ENCODE data around the gene PCDH8.
"Not testable (repeated sequence)": the region's sequence is repeated elsewhere in the genome, so short reads cannot be mapped to it uniquely, and the experiment has no call there.

Gene PCDH8

DNA sequence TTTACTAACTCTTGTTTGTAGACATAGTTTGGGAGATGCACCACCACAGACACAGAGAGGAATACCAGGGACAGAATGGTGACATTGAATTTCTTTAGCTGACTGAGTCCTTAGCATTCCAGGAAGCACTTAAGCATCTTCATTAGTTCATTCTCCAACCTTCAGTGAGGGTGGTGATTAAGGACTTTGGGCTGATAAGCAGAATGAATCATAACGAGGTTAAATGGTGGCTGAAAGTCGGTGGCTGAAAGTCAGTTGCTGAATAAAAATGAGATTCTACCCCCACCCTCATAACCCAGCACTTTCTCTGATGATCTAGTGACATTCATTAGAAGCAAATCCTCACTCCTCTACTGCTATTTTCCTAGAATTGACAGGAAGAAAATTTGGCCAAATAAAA lies 10.6 kb downstream of the PCDH8 start:
- ChIA-PET POLR2A (no interaction called here), CTCF (no interaction called here)
- DNase-seq, result no peak
- no peaks in the 10 kb centered on the region for H3K9me3 ChIP-seq (ENCODE audit: control extremely low read depth in 1 of 5, control insufficient read depth in 4 of 5, insufficient read depth in 2 of 5, low read depth in 1 of 5, low read length in 4 of 5)
- H3K36me3 ChIP-seq (ENCODE audit: control insufficient read depth in 4 of 4, insufficient read depth in 4 of 4, low read length in 3 of 4), result no peaks in the 10 kb centered on the region
- H3K27me3 ChIP-seq (replicated peaks in 2 of 5; ENCODE audit: control insufficient read depth in 4 of 5, insufficient read depth in 5 of 5, low read length in 4 of 5), result peaks cover 0 to 47% (median 6%) of the 10 kb centered on the region in 5 experiments
- WGBS (ENCODE audit: insufficient coverage), result no CpG with 5 or more reads among the region's 2 CpGs
- no peaks in the 10 kb centered on the region for H3K4me1 ChIP-seq (ENCODE audit: control extremely low read depth in 1 of 4, control insufficient read depth in 4 of 4, insufficient read depth in 4 of 4, low read length in 3 of 4)
- no peak overlapping the region for H3K4me3 ChIP-seq (ENCODE audit: control insufficient read depth in 1 of 7, extremely low read depth in 1 of 7, insufficient read depth in 4 of 7, low read depth in 2 of 7, low read length in 6 of 7)
- H3K27ac ChIP-seq (ENCODE audit: insufficient read depth in 1 of 2, low read depth in 1 of 2, low read length in 2 of 2, poor library complexity in 1 of 2, severe bottlenecking in 2 of 2), result no peak overlapping the region

DNA sequence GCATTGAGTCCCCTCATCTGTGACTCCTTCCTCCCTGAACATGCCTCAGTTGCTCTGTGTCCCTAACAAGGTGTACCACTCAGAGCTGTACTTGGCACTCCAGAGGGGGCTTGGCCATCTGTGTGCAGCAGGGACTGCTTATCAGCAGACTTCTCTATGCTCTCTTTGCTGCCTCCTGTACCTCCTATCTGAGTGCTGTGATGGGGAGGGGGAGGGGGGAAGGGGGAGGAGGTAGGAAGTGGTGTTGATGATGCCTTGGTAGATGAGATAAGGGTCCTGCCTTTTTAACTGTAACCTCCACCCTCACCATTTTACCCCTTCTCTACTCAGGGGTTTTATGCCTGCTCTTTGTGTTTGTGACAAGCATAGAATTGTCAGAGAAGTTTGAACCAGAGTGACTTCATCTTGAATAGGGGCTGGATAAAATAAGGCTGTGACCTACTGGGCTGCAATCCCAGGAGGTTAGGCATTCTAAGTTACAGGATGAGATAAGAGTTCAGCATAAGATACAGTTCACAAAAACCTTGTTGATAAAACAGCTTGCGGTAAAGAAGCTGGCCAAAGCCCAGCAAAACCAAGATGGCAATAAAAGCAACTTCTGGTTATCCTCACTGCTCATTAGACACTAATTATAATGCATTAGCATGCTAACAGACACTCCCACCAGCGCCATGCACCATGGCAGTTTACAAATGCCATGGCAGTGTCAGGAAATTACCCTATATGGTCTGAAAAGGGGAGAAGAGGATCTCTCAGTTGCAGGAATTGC lies 13.2 kb downstream of the PCDH8 start:
- WGBS (ENCODE audit: insufficient coverage), result 100% methylated on average over 1 of the region's 2 CpGs
- H3K4me3 ChIP-seq (ENCODE audit: control insufficient read depth in 1 of 7, extremely low read depth in 1 of 7, insufficient read depth in 4 of 7, low read depth in 2 of 7, low read length in 6 of 7), result peak overlapping the region in 1 of 7 experiments; percentile 15
- H3K27ac ChIP-seq (ENCODE audit: insufficient read depth in 1 of 2, low read depth in 1 of 2, low read length in 2 of 2, poor library complexity in 1 of 2, severe bottlenecking in 2 of 2), result no peak overlapping the region
- no peaks in the 10 kb centered on the region for H3K9me3 ChIP-seq (ENCODE audit: control extremely low read depth in 1 of 5, control insufficient read depth in 4 of 5, insufficient read depth in 2 of 5, low read depth in 1 of 5, low read length in 4 of 5)
- POLR2A ChIA-PET, result no interaction called here
- H3K27me3 ChIP-seq (replicated peaks in 2 of 5; ENCODE audit: control insufficient read depth in 4 of 5, insufficient read depth in 5 of 5, low read length in 4 of 5), result peaks cover 0 to 26% (median 2%) of the 10 kb centered on the region in 5 experiments
- H3K36me3 ChIP-seq (ENCODE audit: control insufficient read depth in 4 of 4, insufficient read depth in 4 of 4, low read length in 3 of 4), result no peaks in the 10 kb centered on the region
- peak in 2 of 3 donors; percentile 23 to 41 for DNase-seq
- CTCF ChIA-PET, result interaction anchor here (3.2 kb wide), 2 partner anchors 8 to 12 kb away, joined by 12 to 15 read pairs; no protein-coding TSS in a partner anchor
- no peaks in the 10 kb centered on the region for H3K4me1 ChIP-seq (ENCODE audit: control extremely low read depth in 1 of 4, control insufficient read depth in 4 of 4, insufficient read depth in 4 of 4, low read length in 3 of 4)

DNA sequence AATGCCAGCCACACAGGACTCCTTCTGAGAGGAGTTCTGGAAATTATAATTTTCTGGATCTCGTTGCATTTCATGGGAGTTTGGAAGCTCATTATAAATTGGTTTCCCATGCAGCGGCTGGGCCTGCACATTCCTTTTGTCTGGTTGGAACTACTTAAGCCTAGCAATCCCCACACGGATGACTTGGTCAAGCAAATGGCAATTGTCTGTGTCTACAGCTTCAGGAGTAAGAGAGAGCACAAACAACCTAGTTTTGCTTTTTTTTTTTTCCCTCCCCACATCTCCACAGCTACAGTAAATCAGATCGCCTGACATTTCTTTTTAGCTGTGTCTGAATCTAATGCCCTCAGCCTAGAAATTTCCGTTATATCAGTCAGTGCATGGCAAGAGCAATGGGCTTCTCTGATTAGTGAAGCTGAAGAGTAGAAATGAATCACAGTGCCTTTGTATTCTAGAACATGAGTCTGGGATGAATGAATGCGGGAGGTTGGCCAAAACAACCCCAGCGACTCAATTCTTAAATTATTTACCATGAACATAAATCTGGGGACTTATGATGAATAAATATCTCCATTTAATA lies 15.1 kb downstream of the PCDH8 start:
- no peaks in the 10 kb centered on the region for H3K4me1 ChIP-seq (ENCODE audit: control extremely low read depth in 1 of 4, control insufficient read depth in 4 of 4, insufficient read depth in 4 of 4, low read length in 3 of 4)
- ChIA-PET POLR2A (no interaction called here), CTCF (interaction anchor here (3.2 kb wide), 1 partner anchor 10 kb away, joined by 12 read pairs; no protein-coding TSS in a partner anchor)
- no peak for DNase-seq
- no peak overlapping the region for H3K4me3 ChIP-seq (ENCODE audit: control insufficient read depth in 1 of 7, extremely low read depth in 1 of 7, insufficient read depth in 4 of 7, low read depth in 2 of 7, low read length in 6 of 7)
- peaks cover 0 to 14% (median 0%) of the 10 kb centered on the region in 5 experiments for H3K27me3 ChIP-seq (replicated peaks in 2 of 5; ENCODE audit: control insufficient read depth in 4 of 5, insufficient read depth in 5 of 5, low read length in 4 of 5)
- no peaks in the 10 kb centered on the region for H3K36me3 ChIP-seq (ENCODE audit: control insufficient read depth in 4 of 4, insufficient read depth in 4 of 4, low read length in 3 of 4)
- H3K9me3 ChIP-seq (ENCODE audit: control extremely low read depth in 1 of 5, control insufficient read depth in 4 of 5, insufficient read depth in 2 of 5, low read depth in 1 of 5, low read length in 4 of 5), result no peaks in the 10 kb centered on the region
- 92% methylated on average over 5 of the region's 7 CpGs for WGBS (ENCODE audit: insufficient coverage)
- no peak overlapping the region for H3K27ac ChIP-seq (ENCODE audit: insufficient read depth in 1 of 2, low read depth in 1 of 2, low read length in 2 of 2, poor library complexity in 1 of 2, severe bottlenecking in 2 of 2)

DNA sequence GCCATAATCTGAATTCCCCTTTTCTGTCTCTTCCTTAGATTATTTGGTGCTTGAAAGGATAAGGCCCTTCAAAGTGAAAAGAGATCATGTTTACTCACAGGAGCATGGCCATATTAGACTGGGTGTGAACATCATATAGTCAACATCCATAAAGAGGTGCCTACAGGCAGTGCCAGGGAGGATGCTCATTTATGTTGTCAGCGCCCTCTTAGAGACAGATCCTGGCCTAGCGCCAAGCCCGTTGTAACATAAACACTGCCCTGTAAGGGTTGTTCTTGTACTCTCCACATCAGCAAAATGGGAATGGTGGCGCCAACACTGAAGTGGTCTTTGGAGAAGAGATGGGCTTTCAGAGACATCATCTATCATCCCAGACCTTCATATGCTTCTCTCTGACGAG lies 16.1 kb downstream of the PCDH8 start:
- Histone ChIP-seq H3K36me3 (ENCODE audit: control insufficient read depth in 4 of 4, insufficient read depth in 4 of 4, low read length in 3 of 4) (no peaks in the 10 kb centered on the region), H3K4me3 (ENCODE audit: control insufficient read depth in 1 of 7, extremely low read depth in 1 of 7, insufficient read depth in 4 of 7, low read depth in 2 of 7, low read length in 6 of 7) (no peak overlapping the region), H3K27ac (ENCODE audit: insufficient read depth in 1 of 2, low read depth in 1 of 2, low read length in 2 of 2, poor library complexity in 1 of 2, severe bottlenecking in 2 of 2) (no peak overlapping the region), H3K9me3 (ENCODE audit: control extremely low read depth in 1 of 5, control insufficient read depth in 4 of 5, insufficient read depth in 2 of 5, low read depth in 1 of 5, low read length in 4 of 5) (no peaks in the 10 kb centered on the region), H3K27me3 (replicated peaks in 2 of 5; ENCODE audit: control insufficient read depth in 4 of 5, insufficient read depth in 5 of 5, low read length in 4 of 5) (peaks cover 0 to 7% (median 4%) of the 10 kb centered on the region in 5 experiments), H3K4me1 (ENCODE audit: control extremely low read depth in 1 of 4, control insufficient read depth in 4 of 4, insufficient read depth in 4 of 4, low read length in 3 of 4) (no peaks in the 10 kb centered on the region)
- ChIA-PET POLR2A (no interaction called here), CTCF (no interaction called here)
- WGBS (ENCODE audit: insufficient coverage), result 72% methylated on average over 3 of the region's 5 CpGs
- no peak for DNase-seq

DNA sequence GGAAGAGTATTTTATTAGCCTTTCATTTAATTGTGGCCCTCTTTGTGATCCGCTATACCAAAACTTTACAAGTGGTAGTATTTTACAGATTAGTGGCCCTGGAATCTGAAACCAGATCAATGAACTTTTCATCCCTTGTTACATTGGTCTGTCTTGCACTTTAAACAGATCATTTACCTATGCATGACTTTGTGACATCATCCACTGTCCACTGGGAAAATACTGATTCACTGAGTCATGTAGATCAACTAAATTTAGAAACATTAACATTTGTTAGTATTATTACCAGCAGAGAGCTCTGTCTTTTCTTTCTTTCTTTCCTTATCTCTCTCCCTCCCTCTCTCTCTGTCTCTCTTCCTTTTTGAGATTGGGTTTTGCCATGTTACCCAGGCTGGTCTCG lies 17.5 kb downstream of the PCDH8 start:
- Histone ChIP-seq H3K27ac (ENCODE audit: insufficient read depth in 1 of 2, low read depth in 1 of 2, low read length in 2 of 2, poor library complexity in 1 of 2, severe bottlenecking in 2 of 2) (no peak overlapping the region), H3K9me3 (ENCODE audit: control extremely low read depth in 1 of 5, control insufficient read depth in 4 of 5, insufficient read depth in 2 of 5, low read depth in 1 of 5, low read length in 4 of 5) (no peaks in the 10 kb centered on the region), H3K4me3 (ENCODE audit: control insufficient read depth in 1 of 7, extremely low read depth in 1 of 7, insufficient read depth in 4 of 7, low read depth in 2 of 7, low read length in 6 of 7) (no peak overlapping the region), H3K27me3 (replicated peaks in 2 of 5; ENCODE audit: control insufficient read depth in 4 of 5, insufficient read depth in 5 of 5, low read length in 4 of 5) (peaks cover 0 to 7% (median 4%) of the 10 kb centered on the region in 5 experiments), H3K4me1 (ENCODE audit: control extremely low read depth in 1 of 4, control insufficient read depth in 4 of 4, insufficient read depth in 4 of 4, low read length in 3 of 4) (no peaks in the 10 kb centered on the region), H3K36me3 (ENCODE audit: control insufficient read depth in 4 of 4, insufficient read depth in 4 of 4, low read length in 3 of 4) (no peaks in the 10 kb centered on the region)
- POLR2A ChIA-PET, result no interaction called here
- no peak for DNase-seq
- 90% methylated on average over 2 of the region's 2 CpGs for WGBS (ENCODE audit: insufficient coverage)
- CTCF ChIA-PET, result no interaction called here

DNA sequence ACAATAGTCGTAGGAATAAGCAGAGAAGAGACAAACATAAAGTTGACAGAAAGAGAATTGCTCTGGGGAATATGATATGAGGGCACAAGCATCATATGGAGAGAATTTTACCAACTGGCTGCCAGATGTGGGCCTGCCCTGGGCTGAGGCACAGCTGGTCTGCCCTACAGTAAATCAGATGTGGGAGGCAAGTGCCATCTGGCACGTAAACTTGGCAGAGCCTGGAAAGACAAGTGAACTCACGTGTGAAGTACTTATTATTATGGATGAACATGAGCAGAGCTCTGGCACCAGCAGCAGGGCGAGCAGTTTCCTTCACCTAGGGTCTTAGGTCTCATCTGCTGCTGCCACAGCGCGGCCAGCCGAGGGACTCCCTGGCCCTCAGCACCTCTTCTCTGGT lies 20.6 kb downstream of the PCDH8 start:
- no peaks in the 10 kb centered on the region for H3K4me1 ChIP-seq (ENCODE audit: control extremely low read depth in 1 of 4, control insufficient read depth in 4 of 4, insufficient read depth in 4 of 4, low read length in 3 of 4)
- H3K27ac ChIP-seq (ENCODE audit: insufficient read depth in 1 of 2, low read depth in 1 of 2, low read length in 2 of 2, poor library complexity in 1 of 2, severe bottlenecking in 2 of 2), result no peak overlapping the region
- WGBS (ENCODE audit: insufficient coverage), result 91% methylated on average over 7 of the region's 7 CpGs
- ChIA-PET CTCF (interaction anchor here (1.4 kb wide), 1 partner anchor 11 kb away, joined by 3 read pairs; no protein-coding TSS in a partner anchor), POLR2A (no interaction called here)
- no peaks in the 10 kb centered on the region for H3K36me3 ChIP-seq (ENCODE audit: control insufficient read depth in 4 of 4, insufficient read depth in 4 of 4, low read length in 3 of 4)
- H3K4me3 ChIP-seq (ENCODE audit: control insufficient read depth in 1 of 7, extremely low read depth in 1 of 7, insufficient read depth in 4 of 7, low read depth in 2 of 7, low read length in 6 of 7), result no peak overlapping the region
- no peaks in the 10 kb centered on the region for H3K9me3 ChIP-seq (ENCODE audit: control extremely low read depth in 1 of 5, control insufficient read depth in 4 of 5, insufficient read depth in 2 of 5, low read depth in 1 of 5, low read length in 4 of 5)
- peaks cover 0 to 4% (median 0%) of the 10 kb centered on the region in 5 experiments for H3K27me3 ChIP-seq (replicated peaks in 2 of 5; ENCODE audit: control insufficient read depth in 4 of 5, insufficient read depth in 5 of 5, low read length in 4 of 5)
- no peak for DNase-seq

DNA sequence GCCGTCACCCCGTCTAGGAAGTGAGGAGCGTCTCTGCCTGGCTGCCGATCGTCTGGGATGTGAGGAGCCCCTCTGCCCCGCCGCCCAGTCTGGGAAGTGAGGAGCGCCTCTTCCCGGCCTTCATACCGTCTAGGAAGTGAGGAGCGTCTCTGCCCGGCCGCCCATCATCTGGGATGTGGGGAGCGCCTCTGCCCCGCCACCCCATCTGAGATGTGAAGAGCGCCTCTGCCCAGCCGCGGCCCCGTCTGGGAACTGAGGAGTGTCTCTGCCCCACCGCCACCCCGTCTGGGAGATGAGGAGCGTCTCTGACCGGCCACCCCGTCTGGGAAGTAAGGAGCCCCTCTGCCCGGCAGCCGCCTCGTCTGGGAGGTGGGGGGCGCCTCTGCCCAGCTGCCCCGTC lies 30.6 kb downstream of the PCDH8 start:
- H3K4me3 ChIP-seq (ENCODE audit: control insufficient read depth in 1 of 7, extremely low read depth in 1 of 7, insufficient read depth in 4 of 7, low read depth in 2 of 7, low read length in 6 of 7); H3K4me1 ChIP-seq (ENCODE audit: control extremely low read depth in 1 of 4, control insufficient read depth in 4 of 4, insufficient read depth in 4 of 4, low read length in 3 of 4); H3K9me3 ChIP-seq (ENCODE audit: control extremely low read depth in 1 of 5, control insufficient read depth in 4 of 5, insufficient read depth in 2 of 5, low read depth in 1 of 5, low read length in 4 of 5); CTCF ChIA-PET; H3K27ac ChIP-seq (ENCODE audit: insufficient read depth in 1 of 2, low read depth in 1 of 2, low read length in 2 of 2, poor library complexity in 1 of 2, severe bottlenecking in 2 of 2); H3K27me3 ChIP-seq (replicated peaks in 2 of 5; ENCODE audit: control insufficient read depth in 4 of 5, insufficient read depth in 5 of 5, low read length in 4 of 5); DNase-seq; H3K36me3 ChIP-seq (ENCODE audit: control insufficient read depth in 4 of 4, insufficient read depth in 4 of 4, low read length in 3 of 4); POLR2A ChIA-PET: not testable (repeated sequence)
- WGBS (ENCODE audit: insufficient coverage), result 98% methylated on average over 11 of the region's 29 CpGs

Data from common myeloid progenitor, CD34-positive (primary cell).